ENCODE results near the gene POM121L12.

Gene POM121L12

DNA sequence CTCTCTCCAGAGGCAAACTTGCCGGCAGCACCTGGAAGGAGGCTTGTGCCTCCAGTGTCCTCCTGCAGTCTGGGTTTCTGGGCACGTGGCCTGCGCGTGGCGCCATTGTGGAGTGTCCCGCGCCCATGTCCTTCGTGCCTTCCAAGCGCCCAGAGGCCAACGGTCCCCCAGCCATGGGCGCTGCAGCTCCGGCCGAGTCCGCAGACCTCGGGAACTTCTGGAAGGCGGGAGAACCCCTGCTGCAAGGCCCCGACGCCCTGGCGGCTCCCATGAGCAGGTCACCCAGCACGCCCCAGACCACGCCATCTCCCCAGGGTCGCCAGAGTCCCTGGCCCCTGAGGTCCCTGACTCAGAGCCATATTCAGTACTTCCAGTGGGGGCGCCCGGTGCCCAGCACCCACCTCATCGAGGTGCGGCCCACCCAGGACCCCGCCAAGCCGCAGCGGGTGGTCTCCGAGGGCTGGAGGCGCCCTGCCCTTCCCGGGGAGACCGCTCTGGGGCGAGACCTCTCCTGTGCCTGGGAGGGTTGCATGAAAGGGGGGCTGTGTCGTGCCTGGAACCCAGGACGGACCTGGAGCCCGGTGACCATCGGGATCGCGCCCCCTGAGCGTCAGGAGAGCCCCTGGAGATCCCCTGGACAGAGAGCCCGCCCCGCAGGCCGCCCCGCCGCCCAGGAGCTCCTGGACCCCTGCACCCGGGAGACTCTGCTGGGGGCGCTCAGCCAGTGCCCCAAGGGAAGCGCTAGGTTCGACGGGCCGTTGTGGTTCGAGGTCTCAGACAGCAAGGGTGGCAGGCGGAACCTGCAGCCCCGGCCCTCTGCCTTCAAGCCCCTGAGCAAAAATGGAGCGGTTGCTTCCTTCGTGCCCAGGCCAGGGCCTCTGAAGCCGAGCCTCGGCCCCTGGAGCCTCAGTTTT lies at the start of gene POM121L12:
TSS of gene POM121L12 (plus strand) at position 135 of the 914 bp plus-strand sequence. CDS start at position 174, 39 bp downstream.
- no peak for DNase-seq

- DNase-seq = no peak
Observed at GRCh38 chr7:52992001-52992400, 43.4 kb upstream of the POM121L12 start.

GRCh38 chr7:52992479-52993162 lies 42.8 kb upstream of the POM121L12 start:
- no peak for DNase-seq

DNA sequence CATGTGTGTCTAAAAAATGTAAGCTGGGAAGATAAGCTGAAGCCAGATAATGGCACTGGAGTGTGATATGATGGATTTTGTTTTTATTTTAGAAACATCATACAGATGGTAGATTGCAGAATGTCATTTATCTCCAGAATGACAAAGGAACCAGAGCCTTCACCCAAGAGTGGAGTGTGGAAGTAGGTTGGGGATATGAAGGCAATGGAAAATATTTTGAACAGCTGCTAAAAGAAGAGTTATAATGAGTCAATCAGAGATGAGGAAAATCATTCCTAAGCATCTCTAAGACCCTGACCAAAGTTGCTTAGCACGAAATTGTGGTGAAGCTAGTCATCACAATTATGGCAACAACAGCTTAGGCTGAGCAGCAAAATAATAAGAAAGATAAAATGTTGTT lies 39.8 kb upstream of the POM121L12 start:
- no peak for DNase-seq

- DNase-seq = no peak
Observed at GRCh38 chr7:53001221-53001620, 34.2 kb upstream of the POM121L12 start.

GRCh38 chr7:53002389-53002788 lies 33.0 kb upstream of the POM121L12 start:
- DNase-seq = no peak

GRCh38 chr7:53003653-53004445 lies 31.6 kb upstream of the POM121L12 start:
- DNase-seq = no peak

- no peak for DNase-seq
Observed at GRCh38 chr7:53013925-53014324, 21.5 kb upstream of the POM121L12 start.

DNA sequence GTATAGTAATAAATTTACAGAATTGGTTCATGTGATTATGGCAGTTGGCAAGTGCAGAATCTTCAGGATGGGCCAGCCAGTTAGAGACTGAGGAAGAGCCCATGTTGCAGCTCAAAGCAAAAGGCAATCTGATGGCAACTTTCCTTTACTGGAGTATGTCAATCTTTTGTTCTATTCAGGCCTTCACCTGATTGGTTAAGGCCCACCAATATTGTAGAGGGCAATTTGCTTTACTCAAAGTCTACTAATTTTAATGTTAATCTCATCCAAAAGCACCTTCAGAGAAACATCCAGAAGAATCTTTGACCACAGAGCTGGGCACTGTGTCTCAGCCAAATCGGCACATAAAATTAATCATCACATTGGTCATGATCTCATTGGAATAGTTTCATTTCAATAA lies 20.0 kb upstream of the POM121L12 start:
- DNase-seq = no peak

DNA sequence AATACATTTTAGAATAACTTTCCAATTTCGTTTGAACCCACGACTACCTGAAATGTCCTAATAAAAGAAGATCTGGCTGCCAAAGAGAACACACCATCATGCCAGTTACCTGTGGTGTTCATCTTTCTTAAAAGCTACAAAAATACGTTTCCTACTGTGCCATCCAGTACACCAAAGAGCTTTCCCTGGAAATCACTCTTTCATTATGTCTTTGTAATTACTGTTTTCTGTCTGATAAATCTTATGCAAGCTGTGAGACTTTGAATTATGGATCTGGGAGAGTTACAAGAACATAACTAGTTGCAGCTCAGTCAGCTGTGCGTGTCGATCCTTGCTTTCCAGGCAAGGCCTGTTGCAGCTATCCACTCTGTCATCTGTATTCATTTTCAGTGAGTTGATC lies 12.5 kb upstream of the POM121L12 start:
- no peak for DNase-seq

- no peak for DNase-seq
Observed at GRCh38 chr7:53048638-53049037, 13.2 kb downstream of the POM121L12 start.

DNA sequence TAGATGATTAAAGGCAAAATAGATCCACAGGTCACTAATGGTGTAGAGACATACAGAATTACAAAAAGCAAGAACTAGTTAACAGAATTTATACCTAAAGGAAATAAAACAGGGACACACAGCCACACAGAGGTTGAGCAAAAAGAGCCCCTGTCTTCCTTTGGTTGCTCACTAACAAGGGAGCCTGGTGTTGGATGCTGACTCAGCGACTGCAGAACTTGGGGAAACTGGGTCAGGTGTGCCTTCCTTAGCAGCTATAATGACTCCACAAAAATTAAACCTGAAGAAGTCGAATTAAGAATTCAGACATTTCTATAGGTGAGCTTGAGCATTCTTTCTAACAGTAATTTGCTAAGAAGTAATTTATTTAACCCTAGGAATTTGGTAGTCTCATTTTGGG lies 15.0 kb downstream of the POM121L12 start:
- DNase-seq = no peak

DNA sequence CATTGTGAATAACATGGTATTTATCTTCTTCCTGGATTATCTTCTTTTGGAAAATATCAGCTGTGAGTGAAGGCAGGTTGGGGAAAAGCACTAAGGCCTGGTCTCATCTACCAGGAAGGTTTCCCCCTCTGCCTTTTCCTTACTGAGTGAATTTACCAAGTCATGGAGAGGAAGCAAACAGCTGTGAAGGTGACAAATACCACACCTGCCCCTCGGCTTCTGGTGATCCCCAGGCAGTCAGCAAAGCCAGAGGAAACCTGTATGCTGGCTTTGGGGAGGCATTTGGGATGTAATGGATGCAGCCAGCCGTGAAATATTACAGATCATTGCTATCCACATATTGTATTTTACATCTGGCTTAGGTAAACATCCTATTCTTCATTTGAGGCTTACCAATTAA lies 24.2 kb downstream of the POM121L12 start:
- DNase-seq = no peak

DNA sequence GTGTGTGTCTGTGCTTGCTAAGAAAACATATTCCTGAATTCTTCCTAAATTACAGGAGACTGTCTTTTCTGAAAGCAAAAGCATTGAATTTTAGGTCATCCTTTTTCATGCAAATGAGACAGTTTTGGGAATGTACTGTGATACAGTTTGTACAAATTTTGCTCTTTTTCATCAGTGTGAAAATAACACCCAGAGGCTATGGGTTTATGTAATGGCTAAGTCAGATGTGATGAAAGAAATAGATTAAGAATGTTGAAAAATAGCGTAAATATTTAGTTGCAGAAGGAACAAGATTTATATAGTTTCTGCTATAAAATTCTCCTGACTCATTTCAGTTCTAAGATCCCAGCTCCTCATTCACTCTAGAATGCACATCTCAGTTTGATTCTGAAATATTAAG lies 24.6 kb downstream of the POM121L12 start:
- DNase-seq = no peak

GRCh38 chr7:53062796-53063195 lies 27.4 kb downstream of the POM121L12 start:
- no peak for DNase-seq

DNA sequence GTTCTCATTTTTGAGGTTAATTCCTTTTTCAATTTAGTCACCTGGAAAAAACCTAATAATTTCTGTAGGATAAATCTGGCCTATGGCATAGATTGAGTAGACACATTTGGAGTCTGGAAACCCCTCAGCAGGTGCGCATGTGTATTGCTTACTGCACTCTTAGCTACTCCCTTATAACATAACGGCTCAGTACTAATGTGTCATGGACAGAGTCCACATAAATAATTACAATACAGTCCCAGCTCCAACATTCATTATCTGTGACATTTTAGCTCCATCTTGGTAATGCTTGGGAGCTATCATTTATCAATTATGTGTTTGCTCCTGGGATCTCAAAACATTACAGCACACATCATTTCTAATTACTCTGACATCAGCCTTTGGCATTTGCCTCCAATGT lies 33.2 kb downstream of the POM121L12 start:
- no peak for DNase-seq

GRCh38 chr7:53070883-53071282 lies 35.5 kb downstream of the POM121L12 start:
- no peak for DNase-seq

All from CD4-positive, alpha-beta T cell treated with Interleukin-1 beta for 1 hour (primary cell).